Vagina (tissue), 2 donors: ENCODE data around the gene KCNK4.

Source experiments
- CTCF ChIP-seq, 3 experiments: fragments of 450-650 bp in 2 of 3; fragments of 200-600 bp in 1 of 3; sonication (generic) in 1 of 3; IDR thresholded peaks; one replicate each; pipeline ENCODE4 v1.5.1; 2017 to 2019; ENCODE audit warnings: antibody characterized with exemption in 3 of 3, mild to moderate bottlenecking in 2 of 3, moderate library complexity in 2 of 3
- POLR2A ChIP-seq, 2 donors: fragments of 450-650 bp; IDR thresholded peaks; one replicate each; pipeline ENCODE4 v1.6.1; 2017; ENCODE audit warnings: antibody characterized with exemption in 2 of 2, mild to moderate bottlenecking in 2 of 2, moderate library complexity in 2 of 2

GRCh38 chr11:64265176-64266160, 25.6 kb upstream of the KCNK4 start:
- TF ChIP-seq POLR2A (IDR thresholded peaks at IDR 0.05) (no peak), CTCF (IDR thresholded peaks at IDR 0.05) (no peak)
